IgD-negative memory B cell (primary cell): ENCODE measurements around the gene SLC39A10. TPM values are rescaled to one million over a fixed set of nuclear protein-coding genes. Genes with fewer than 3 reads are reported as not detected.
"Not testable (repeated sequence)": the region's sequence is repeated elsewhere in the genome, so short reads cannot be mapped to it uniquely, and the experiment has no call there.

Experiments
- H3K27ac Mint-ChIP-seq, 3 donors: one replicate each; pipeline ENCODE4 v1.8.0; 2020 to 2022; ENCODE audit warnings: mild to moderate bottlenecking in 3 of 3, mixed read lengths in 3 of 3, moderate library complexity in 1 of 3
- H3K27me3 Mint-ChIP-seq: one replicate; pipeline ENCODE4 v1.8.0; 2021; ENCODE audit warnings: mixed read lengths
- H3K36me3 Mint-ChIP-seq: one replicate; pipeline ENCODE4 v1.8.0; 2020; ENCODE audit warnings: mild to moderate bottlenecking, mixed read lengths
- H3K4me1 Mint-ChIP-seq, 3 donors: one replicate each; pipeline ENCODE4 v1.8.0; 2020 to 2022; ENCODE audit warnings: mixed read lengths in 3 of 3, mild to moderate bottlenecking in 1 of 3
- H3K4me3 Mint-ChIP-seq, 4 donors: one replicate each; pipeline ENCODE4 v1.8.0; 2020 to 2022; ENCODE audit warnings: mild to moderate bottlenecking in 4 of 4, mixed read lengths in 4 of 4, moderate library complexity in 3 of 4
- H3K9me3 Mint-ChIP-seq, 3 donors: one replicate each; pipeline ENCODE4 v1.8.0; 2020 to 2021; ENCODE audit warnings: mixed read lengths in 3 of 3, mild to moderate bottlenecking in 1 of 3
- polyA plus RNA-seq: library from polyadenylated mRNA; unstranded; fragments of 300-500 nt; fragmentation: Illumina TruSeq; gene quantifications from one replicate; pipeline ENCODE4 v1.2.3, GENCODE V29; 2021

Gene SLC39A10
- polyA plus RNA-seq, 1 donor from 2014 or later = 11.2 TPM

- Mint-ChIP-seq H3K36me3 (peaks cover 5% of the 10 kb centered on the region), H3K4me3 (no peak overlapping the region), H3K27me3 (no peaks in the 10 kb centered on the region), H3K27ac (no peak overlapping the region), H3K9me3 (no peaks in the 10 kb centered on the region), H3K4me1 (peaks cover 0 to 18% (median 6%) of the 10 kb centered on the region in 3 donors)
Observed at GRCh38 chr2:195674491-195675221, 17.6 kb downstream of the SLC39A10 start.

- H3K9me3 Mint-ChIP-seq = no peaks in the 10 kb centered on the region
- H3K27ac Mint-ChIP-seq = no peak overlapping the region
- H3K27me3 Mint-ChIP-seq = no peaks in the 10 kb centered on the region
- peaks cover 0 to 20% (median 8%) of the 10 kb centered on the region in 3 donors for H3K4me1 Mint-ChIP-seq
- peaks cover 5% of the 10 kb centered on the region for H3K36me3 Mint-ChIP-seq
- H3K4me3 Mint-ChIP-seq = no peak overlapping the region
Observed at GRCh38 chr2:195675783-195676427, 18.9 kb downstream of the SLC39A10 start.

- Mint-ChIP-seq H3K27ac (no peak overlapping the region), H3K4me1 (peaks cover 0 to 20% (median 8%) of the 10 kb centered on the region in 3 donors), H3K27me3 (no peaks in the 10 kb centered on the region), H3K4me3 (no peak overlapping the region), H3K9me3 (no peaks in the 10 kb centered on the region), H3K36me3 (peaks cover 7% of the 10 kb centered on the region)
Observed at GRCh38 chr2:195677290-195677689, 20.3 kb downstream of the SLC39A10 start.

- no peaks in the 10 kb centered on the region for H3K9me3 Mint-ChIP-seq
- peaks cover 7% of the 10 kb centered on the region for H3K36me3 Mint-ChIP-seq
- no peak overlapping the region for H3K27ac Mint-ChIP-seq
- H3K4me1 Mint-ChIP-seq = peaks cover 0 to 16% (median 8%) of the 10 kb centered on the region in 3 donors
- H3K4me3 Mint-ChIP-seq = no peak overlapping the region
- no peaks in the 10 kb centered on the region for H3K27me3 Mint-ChIP-seq
Observed at GRCh38 chr2:195677884-195678283, 20.9 kb downstream of the SLC39A10 start.

- Mint-ChIP-seq H3K9me3 (no peaks in the 10 kb centered on the region), H3K4me1 (peaks cover 5 to 22% (median 15%) of the 10 kb centered on the region in 3 donors), H3K27me3 (no peaks in the 10 kb centered on the region), H3K36me3 (peaks cover 8% of the 10 kb centered on the region), H3K27ac (no peak overlapping the region), H3K4me3 (no peak overlapping the region)
Observed at GRCh38 chr2:195682077-195682476, 25.1 kb downstream of the SLC39A10 start.

GRCh38 chr2:195683174-195683573 lies 26.1 kb downstream of the SLC39A10 start:
- H3K4me1 Mint-ChIP-seq = peaks cover 10 to 19% (median 16%) of the 10 kb centered on the region in 3 donors
- H3K36me3 Mint-ChIP-seq = peaks cover 7% of the 10 kb centered on the region
- no peak overlapping the region for H3K27ac Mint-ChIP-seq
- H3K27me3 Mint-ChIP-seq = no peaks in the 10 kb centered on the region
- H3K4me3 Mint-ChIP-seq = no peak overlapping the region
- no peaks in the 10 kb centered on the region for H3K9me3 Mint-ChIP-seq

- H3K9me3 Mint-ChIP-seq = peaks cover 7 to 15% (median 10%) of the 10 kb centered on the region in 3 donors
- H3K4me3 Mint-ChIP-seq = no peak overlapping the region
- no peak overlapping the region for H3K27ac Mint-ChIP-seq
- H3K27me3 Mint-ChIP-seq = no peaks in the 10 kb centered on the region
- peaks cover 15 to 19% (median 18%) of the 10 kb centered on the region in 3 donors for H3K4me1 Mint-ChIP-seq
- peaks cover 21% of the 10 kb centered on the region for H3K36me3 Mint-ChIP-seq
Observed at GRCh38 chr2:195686564-195686963, 29.5 kb downstream of the SLC39A10 start.

- H3K4me3 Mint-ChIP-seq = no peak overlapping the region
- H3K4me1 Mint-ChIP-seq = peaks cover 21 to 27% (median 23%) of the 10 kb centered on the region in 3 donors
- H3K27ac Mint-ChIP-seq = no peak overlapping the region
- peaks cover 27% of the 10 kb centered on the region for H3K36me3 Mint-ChIP-seq
- peaks cover 10 to 15% (median 11%) of the 10 kb centered on the region in 3 donors for H3K9me3 Mint-ChIP-seq
- H3K27me3 Mint-ChIP-seq = no peaks in the 10 kb centered on the region
Observed at GRCh38 chr2:195687320-195688086, 30.5 kb downstream of the SLC39A10 start.

GRCh38 chr2:195692531-195692930 lies 35.5 kb downstream of the SLC39A10 start:
- H3K9me3 Mint-ChIP-seq = peaks cover 12 to 26% (median 17%) of the 10 kb centered on the region in 3 donors
- not testable (repeated sequence) for H3K27me3 Mint-ChIP-seq, H3K4me3 Mint-ChIP-seq
- peaks cover 25 to 53% (median 43%) of the 10 kb centered on the region in 3 donors for H3K4me1 Mint-ChIP-seq
- peaks cover 41% of the 10 kb centered on the region for H3K36me3 Mint-ChIP-seq
- peak overlapping the region in 1 of 3 donors; percentile 27 for H3K27ac Mint-ChIP-seq

GRCh38 chr2:195694553-195694952 lies 37.5 kb downstream of the SLC39A10 start:
- H3K9me3 Mint-ChIP-seq = peaks cover 13 to 33% (median 19%) of the 10 kb centered on the region in 3 donors
- H3K27ac Mint-ChIP-seq = no peak overlapping the region
- H3K27me3 Mint-ChIP-seq = no peaks in the 10 kb centered on the region
- H3K4me1 Mint-ChIP-seq = peaks cover 36 to 62% (median 50%) of the 10 kb centered on the region in 3 donors
- H3K36me3 Mint-ChIP-seq = peaks cover 50% of the 10 kb centered on the region
- peak overlapping the region in 1 of 4 donors; percentile 30 for H3K4me3 Mint-ChIP-seq

GRCh38 chr2:195695002-195695631 lies 38.1 kb downstream of the SLC39A10 start:
- peaks cover 50% of the 10 kb centered on the region for H3K36me3 Mint-ChIP-seq
- H3K4me1 Mint-ChIP-seq = peaks cover 36 to 62% (median 50%) of the 10 kb centered on the region in 3 donors
- H3K27ac Mint-ChIP-seq = no peak overlapping the region
- no peaks in the 10 kb centered on the region for H3K27me3 Mint-ChIP-seq
- H3K4me3 Mint-ChIP-seq = peak overlapping the region in 1 of 4 donors; percentile 74
- peaks cover 13 to 39% (median 19%) of the 10 kb centered on the region in 3 donors for H3K9me3 Mint-ChIP-seq

- Mint-ChIP-seq H3K27ac (peak overlapping the region in 1 of 3 donors; percentile 80), H3K36me3 (peaks cover 46% of the 10 kb centered on the region), H3K4me3 (peak overlapping the region in 1 of 4 donors; percentile 74), H3K4me1 (peaks cover 38 to 60% (median 50%) of the 10 kb centered on the region in 3 donors), H3K9me3 (peaks cover 10 to 36% (median 21%) of the 10 kb centered on the region in 3 donors), H3K27me3 (no peaks in the 10 kb centered on the region)
Observed at GRCh38 chr2:195696012-195696411, 39.0 kb downstream of the SLC39A10 start.

GRCh38 chr2:195697681-195698220 lies 40.7 kb downstream of the SLC39A10 start:
- Mint-ChIP-seq H3K4me3 (peak overlapping the region in 1 of 4 donors; percentile 70), H3K27ac (no peak overlapping the region), H3K9me3 (peaks cover 6 to 34% (median 16%) of the 10 kb centered on the region in 3 donors), H3K27me3 (no peaks in the 10 kb centered on the region), H3K36me3 (peaks cover 37% of the 10 kb centered on the region), H3K4me1 (peaks cover 29 to 43% (median 36%) of the 10 kb centered on the region in 3 donors)

- H3K36me3 Mint-ChIP-seq = peaks cover 31% of the 10 kb centered on the region
- no peaks in the 10 kb centered on the region for H3K27me3 Mint-ChIP-seq
- no peak overlapping the region for H3K27ac Mint-ChIP-seq
- no peak overlapping the region for H3K4me3 Mint-ChIP-seq
- peaks cover 6 to 24% (median 12%) of the 10 kb centered on the region in 3 donors for H3K9me3 Mint-ChIP-seq
- H3K4me1 Mint-ChIP-seq = peaks cover 17 to 23% (median 23%) of the 10 kb centered on the region in 3 donors
Observed at GRCh38 chr2:195700480-195700879, 43.5 kb downstream of the SLC39A10 start.
